Measurements from ENCODE around the gene LRP2.
A peak's percentile ranks its signal among the peaks of the same experiment; 100 is the strongest.
"Not testable (repeated sequence)": the region's sequence is repeated elsewhere in the genome, so short reads cannot be mapped to it uniquely, and the experiment has no call there.

The LRP2 gene

GRCh38 chr2:169362118-169362893 lies at the start of gene LRP2:
Gene LRP2 (minus strand): TSS chr2:169362534. CDS start chr2:169362399, 135 bp downstream.
- DNase-seq: peak; percentile 13

- no peak for DNase-seq
These were observed 44.6 kb upstream of the LRP2 start for GRCh38 chr2:169406891-169407290.

DNA sequence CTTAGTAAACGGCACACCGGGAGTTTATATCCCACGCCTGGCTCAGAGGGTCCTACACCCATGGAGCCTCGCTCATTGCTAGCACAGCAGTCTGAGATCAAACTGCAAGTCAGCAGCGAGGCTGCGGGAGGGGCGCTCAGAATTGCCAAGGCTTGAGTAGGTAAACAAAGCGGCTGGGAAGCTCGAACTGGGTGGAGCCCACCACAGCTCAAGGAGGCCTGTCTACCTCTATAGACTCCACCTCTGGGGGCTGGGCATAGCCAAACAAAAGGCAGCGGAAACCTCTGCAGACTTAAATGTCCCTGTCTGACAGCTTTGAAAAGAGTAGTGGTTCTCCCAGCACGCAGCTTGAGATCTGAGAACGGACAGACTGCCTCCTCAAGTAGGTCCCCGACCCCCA lies 37.2 kb upstream of the LRP2 start:
- not testable (repeated sequence) for DNase-seq

DNA sequence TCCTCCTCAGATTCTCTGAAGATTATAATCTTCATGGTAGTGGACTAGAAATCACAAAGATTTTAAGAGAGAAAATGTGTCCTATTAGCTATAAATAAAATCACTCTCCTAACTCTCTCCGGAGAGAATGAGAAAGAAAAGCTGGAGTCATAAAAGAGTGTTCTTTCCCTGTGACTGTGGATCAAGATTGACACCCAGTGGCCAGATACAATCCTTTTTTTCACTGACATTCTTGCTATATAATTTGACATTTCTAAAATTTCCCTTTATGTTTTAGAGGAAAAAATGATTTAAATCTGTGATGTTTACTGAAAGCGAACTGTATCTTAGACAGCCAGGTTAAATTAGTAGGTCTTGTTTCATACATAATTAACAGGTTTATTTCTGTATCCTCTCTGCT lies 35.4 kb upstream of the LRP2 start:
- DNase-seq: no peak

- DNase-seq: no peak
These were observed 33.6 kb upstream of the LRP2 start for GRCh38 chr2:169395821-169396374.

DNA sequence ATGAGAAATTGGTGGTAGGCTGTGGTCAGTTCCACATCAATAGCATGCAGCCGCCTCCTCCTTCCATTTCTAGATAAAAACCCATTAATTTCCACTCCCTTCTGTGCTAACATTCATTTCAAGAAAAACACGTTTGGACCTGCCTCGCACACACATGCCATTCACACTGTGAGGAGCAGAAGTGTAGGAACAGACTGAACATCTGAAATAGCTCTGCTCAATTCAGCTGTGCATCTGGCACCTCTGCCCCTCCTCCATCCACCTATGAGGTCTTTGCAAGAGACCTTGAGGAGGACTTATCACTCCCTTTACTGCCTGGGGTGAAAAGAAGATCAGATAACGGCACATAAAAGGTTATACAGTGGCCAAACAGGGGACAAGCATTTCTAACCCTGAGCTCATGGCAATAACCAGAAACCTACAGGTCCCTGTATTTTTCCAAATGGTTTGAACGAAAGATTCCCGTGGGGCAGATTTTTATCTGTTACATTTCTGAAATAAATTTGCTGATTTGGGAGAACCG lies 30.8 kb upstream of the LRP2 start:
- no peak for DNase-seq

DNA sequence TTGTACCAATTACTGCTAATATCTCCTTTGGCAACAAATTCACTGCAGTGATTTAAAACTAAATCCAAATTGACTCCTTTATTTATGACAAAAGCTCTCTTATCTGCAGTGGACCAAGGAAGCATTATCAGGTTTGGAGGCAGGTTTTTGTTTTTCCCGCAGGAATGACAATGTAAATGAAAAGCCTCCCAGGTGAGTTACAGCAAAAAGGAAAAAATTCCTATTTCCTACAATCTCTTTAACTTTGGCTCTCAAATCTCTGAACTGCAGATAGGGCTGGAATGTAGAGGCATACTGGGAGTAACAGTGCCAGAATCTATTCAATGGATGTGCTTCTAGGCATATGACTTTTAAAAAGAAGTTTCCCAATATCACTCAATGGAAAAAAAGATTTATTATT lies 28.9 kb upstream of the LRP2 start:
- no peak for DNase-seq

GRCh38 chr2:169388161-169388560 lies 25.8 kb upstream of the LRP2 start:
- no peak for DNase-seq

- DNase-seq: no peak
These were observed 24.4 kb upstream of the LRP2 start for GRCh38 chr2:169386722-169387121.

DNA sequence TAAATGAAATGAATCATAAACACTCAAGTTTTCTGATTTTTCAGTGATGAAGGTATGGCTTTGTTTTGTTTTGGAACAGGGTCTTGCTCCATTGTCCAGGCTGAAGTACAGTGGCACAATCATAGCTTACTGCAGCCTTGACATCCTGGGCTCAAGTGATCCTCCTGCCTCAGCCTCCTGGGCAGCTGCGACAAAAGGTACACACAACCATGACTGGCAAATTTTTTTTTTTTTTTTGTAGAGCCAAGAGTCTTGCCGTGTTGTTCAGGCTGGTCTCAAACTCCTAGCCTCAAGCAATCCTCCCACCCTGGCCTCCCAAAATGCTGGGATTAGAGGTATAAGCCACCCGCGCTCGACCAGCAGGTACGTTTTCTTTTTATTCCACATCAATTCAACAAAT lies 22.5 kb upstream of the LRP2 start:
- no peak for DNase-seq

GRCh38 chr2:169372561-169372960 lies 10.2 kb upstream of the LRP2 start:
- no peak for DNase-seq

DNA sequence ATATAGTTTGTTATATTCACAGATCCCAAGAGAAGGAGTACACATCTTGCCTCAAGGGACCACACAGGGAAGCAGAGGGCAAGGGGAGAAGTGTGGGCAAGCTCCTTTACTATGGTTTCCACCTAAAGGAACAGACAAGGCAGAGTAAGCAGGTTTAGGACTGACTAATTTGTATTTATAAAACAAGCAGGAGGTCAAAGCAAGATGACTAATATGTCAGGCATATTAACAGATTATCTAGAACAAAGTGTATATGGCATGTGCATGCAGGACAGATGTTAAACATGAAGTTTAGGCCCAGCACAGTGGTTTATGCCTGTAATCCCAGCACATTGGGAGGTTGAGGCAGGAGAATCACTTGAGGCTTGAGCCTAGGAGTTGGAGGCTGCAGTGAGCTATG lies 3.7 kb upstream of the LRP2 start:
- DNase-seq: no peak

GRCh38 chr2:169365029-169365480 lies 2.7 kb upstream of the LRP2 start:
- no peak for DNase-seq

DNA sequence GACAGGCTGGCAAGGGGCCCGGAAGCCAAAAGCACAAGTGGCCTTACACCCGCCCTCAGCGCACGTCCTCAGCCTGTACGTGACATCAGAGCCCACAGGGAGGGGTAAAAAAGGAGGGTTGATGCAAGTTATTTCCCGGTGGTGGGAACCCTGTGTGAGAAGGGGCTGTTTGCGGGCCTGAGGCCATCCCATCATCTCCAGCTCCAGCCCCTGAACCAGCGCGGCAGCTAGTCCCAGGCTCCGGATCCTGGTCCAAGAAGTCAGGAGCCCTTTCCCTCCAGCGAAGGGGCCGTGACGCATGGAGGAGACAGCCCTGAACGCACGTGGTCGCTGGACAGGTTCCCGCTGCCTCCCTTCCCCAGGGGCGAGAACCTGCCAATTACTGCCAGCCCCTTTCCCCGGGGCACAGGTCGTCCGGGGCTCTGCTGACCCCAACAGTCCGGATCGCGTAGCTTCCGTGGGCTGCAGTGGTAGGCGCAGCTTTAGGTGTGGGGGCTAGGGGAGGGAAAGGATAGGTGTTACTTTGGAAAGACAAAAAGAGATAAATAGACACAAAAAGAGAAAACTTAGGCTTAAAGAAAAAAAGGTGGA lies 1.3 kb upstream of the LRP2 start:
- peak; percentile 34 for DNase-seq

- DNase-seq: no peak
These were observed 693 bp upstream of the LRP2 start for GRCh38 chr2:169362894-169363559.

DNA sequence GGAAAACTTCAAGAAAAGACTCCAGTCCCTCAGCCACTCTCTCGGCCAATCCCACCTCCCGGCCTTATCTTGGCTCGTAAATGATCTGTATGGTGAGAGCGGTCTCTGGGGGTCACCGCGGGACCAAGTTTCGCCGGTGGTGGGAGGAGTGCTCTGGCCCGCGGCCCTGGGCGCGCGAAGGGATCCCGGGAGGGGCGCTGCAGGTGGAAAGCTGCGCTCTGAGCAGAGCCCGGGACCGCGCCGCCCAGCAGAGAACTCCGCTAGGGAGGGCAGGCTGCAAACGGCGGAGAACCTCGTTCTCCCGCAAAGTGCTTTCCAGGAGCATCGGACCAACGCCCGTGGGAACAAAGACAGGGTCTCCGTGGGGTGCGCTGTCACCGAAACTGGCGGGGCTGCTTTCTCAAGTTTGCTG lies 622 bp downstream of the LRP2 start:
- DNase-seq: no peak

GRCh38 chr2:169360984-169361705 lies 1.2 kb downstream of the LRP2 start:
- no peak for DNase-seq

DNA sequence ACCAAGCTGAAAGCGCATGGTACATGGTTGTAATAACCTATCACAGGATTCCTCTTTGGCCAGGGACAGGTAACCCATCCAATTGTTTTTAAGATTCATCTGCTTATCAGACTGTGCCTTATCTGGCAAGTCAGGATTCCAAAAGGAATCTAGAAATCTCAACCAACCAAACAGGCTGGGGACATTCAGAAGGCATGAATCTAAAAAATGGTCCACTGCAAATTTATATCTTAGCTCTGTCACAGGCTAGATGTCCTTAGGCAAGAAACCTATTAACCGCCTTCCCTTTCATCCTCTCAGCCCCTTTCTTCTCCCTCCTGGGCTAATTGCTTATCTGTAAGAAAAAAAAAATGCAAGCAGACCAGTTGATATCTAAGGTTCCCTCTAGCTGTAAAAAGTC lies 4.3 kb downstream of the LRP2 start:
- no peak for DNase-seq

- DNase-seq: no peak
These were observed 8.1 kb downstream of the LRP2 start for GRCh38 chr2:169354244-169354643.

GRCh38 chr2:169351725-169352124 lies 10.6 kb downstream of the LRP2 start:
- DNase-seq: no peak

DNA sequence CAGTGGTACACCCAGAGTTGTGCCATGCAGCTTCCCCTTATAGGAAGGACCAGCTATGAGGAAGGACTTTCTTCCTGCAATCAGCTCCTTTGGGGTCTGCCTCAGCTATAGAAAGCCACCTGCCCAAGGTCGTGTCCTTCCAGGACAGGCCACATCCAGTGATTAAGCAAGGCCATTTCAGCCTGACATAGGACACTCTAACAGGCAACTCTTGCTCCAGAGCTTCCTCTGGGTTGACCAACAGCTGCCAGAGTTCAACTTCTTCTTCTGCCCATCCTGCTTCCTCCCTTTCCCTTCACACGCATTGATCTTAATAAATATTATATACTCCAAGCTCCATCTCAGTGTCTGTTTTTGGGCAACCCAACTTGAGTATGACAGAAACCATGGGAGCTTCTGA lies 12.8 kb downstream of the LRP2 start:
- no peak for DNase-seq

- DNase-seq: no peak
These were observed 13.9 kb downstream of the LRP2 start for GRCh38 chr2:169348321-169349024.

All from CD4-positive, alpha-beta T cell treated with Interleukin-17A for 4 hours (primary cell).